PC-9 (cell line): ENCODE data around the gene UMAD1.

Source experiments
- EZH2 ChIP-seq: fragments of 200-600 bp; sonication (generic); IDR thresholded peaks from 2 replicates; pipeline ENCODE4 v1.8.0; 2017; ENCODE audit warnings: antibody characterized with exemption, low read depth
- TF ChIP-seq, protein P1 (sequence below): fragments of 200-600 bp; sonication (generic); conservative IDR thresholded peaks from 2 replicates; pipeline ENCODE4 v1.6.1; 2017; ENCODE audit warnings: mixed run types, antibody characterized with exemption, mild to moderate bottlenecking, moderate library complexity

DNA sequence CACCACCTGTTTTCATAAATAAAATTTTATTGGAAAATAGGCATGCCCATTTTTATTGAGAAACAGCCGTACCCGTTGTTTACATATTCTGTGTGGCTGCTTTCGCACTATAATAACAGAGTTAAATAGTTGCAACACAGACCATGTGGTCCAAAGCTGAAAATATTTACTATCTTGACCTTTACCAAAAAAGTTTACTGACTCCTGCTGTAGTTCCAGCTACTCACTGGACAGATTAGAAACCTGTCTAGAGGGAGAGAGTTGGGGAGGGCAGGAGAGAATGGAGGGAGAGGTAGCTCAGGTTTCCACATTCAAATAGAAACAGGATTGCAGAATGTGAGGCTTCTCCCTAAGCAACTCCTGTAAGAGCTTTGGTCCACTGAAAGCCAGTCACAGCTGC is 273.0 kb downstream of the UMAD1 start:
- TF ChIP-seq, protein P1, sequence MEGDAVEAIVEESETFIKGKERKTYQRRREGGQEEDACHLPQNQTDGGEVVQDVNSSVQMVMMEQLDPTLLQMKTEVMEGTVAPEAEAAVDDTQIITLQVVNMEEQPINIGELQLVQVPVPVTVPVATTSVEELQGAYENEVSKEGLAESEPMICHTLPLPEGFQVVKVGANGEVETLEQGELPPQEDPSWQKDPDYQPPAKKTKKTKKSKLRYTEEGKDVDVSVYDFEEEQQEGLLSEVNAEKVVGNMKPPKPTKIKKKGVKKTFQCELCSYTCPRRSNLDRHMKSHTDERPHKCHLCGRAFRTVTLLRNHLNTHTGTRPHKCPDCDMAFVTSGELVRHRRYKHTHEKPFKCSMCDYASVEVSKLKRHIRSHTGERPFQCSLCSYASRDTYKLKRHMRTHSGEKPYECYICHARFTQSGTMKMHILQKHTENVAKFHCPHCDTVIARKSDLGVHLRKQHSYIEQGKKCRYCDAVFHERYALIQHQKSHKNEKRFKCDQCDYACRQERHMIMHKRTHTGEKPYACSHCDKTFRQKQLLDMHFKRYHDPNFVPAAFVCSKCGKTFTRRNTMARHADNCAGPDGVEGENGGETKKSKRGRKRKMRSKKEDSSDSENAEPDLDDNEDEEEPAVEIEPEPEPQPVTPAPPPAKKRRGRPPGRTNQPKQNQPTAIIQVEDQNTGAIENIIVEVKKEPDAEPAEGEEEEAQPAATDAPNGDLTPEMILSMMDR: no peak
- no peak for TF ChIP-seq EZH2
